Right ventricle myocardium inferior (tissue), 1 donor: ENCODE measurements around the gene PSMF1. TPM values are rescaled to one million over a fixed set of nuclear protein-coding genes. Genes with fewer than 3 reads are reported as not detected.
A peak's percentile ranks its signal among the peaks of the same experiment; 100 is the strongest.
"Not testable (repeated sequence)": the region's sequence is repeated elsewhere in the genome, so short reads cannot be mapped to it uniquely, and the experiment has no call there.

Experiments
- ATAC-seq: fragments of 200-7000 bp; cut with Tn5 transposase; one replicate; pipeline ENCODE4 v1.9.1; 2020; ENCODE audit warnings: mild to moderate bottlenecking, moderate library complexity
- DNase-seq: peaks from one replicate; pipeline ENCODE4 v3.0.0; 2021; ENCODE audit errors: missing footprints
- intact Hi-C: fragments of 100-400 bp; cut with DNase I; formaldehyde crosslinking; loops from one replicate; pipeline ENCODE4 v1.11.0; 2022
- total RNA-seq: library from RNA; stranded (reverse); fragmentation: NEBNext Ultra II Directional; extraction: Animal tissue kit (Norgen Biotek cat#: 25700); gene quantifications from one replicate; pipeline ENCODE4 v1.2.1, GENCODE V29; 2021
- donor health status: DM: no; HTN: yes; CAD: no; lungs with severe emphysema.

PSMF1 gene
- total RNA-seq, 1 donor from 2014 or later, result 132 TPM

GRCh38 chr20:1204113-1204512 lies 85.7 kb downstream of the PSMF1 start:
- intact Hi-C loops, result loop anchor here (10.0 kb wide), 1 partner anchor 249 kb away; no protein-coding TSS in a partner anchor
- DNase-seq, result no peak
- ATAC-seq, result peak; percentile 10

GRCh38 chr20:1204576-1204975 lies 86.2 kb downstream of the PSMF1 start:
- DNase-seq (no peak), ATAC-seq (peak; percentile 37)
- intact Hi-C loops, result loop anchor here (10.0 kb wide), 1 partner anchor 250 kb away; no protein-coding TSS in a partner anchor

GRCh38 chr20:1205802-1206201 lies 87.4 kb downstream of the PSMF1 start:
- no peak for DNase-seq
- ATAC-seq, result no peak
- intact Hi-C loops, result loop anchor here (10.0 kb wide), 1 partner anchor 251 kb away; no protein-coding TSS in a partner anchor

- DNase-seq (no peak), ATAC-seq (no peak)
- intact Hi-C loops, result loop anchor here (10.0 kb wide), 1 partner anchor 252 kb away; no protein-coding TSS in a partner anchor
Measured at GRCh38 chr20:1206366-1207148, 88.2 kb downstream of the PSMF1 start.

GRCh38 chr20:1207293-1207878 lies 89.0 kb downstream of the PSMF1 start:
- intact Hi-C loops, result loop anchor here (10.0 kb wide), 1 partner anchor 253 kb away; no protein-coding TSS in a partner anchor
- ATAC-seq (no peak), DNase-seq (no peak)

- ATAC-seq, result no peak
- no peak for DNase-seq
- intact Hi-C loops, result loop anchor here (10.0 kb wide), 2 partner anchors 85 to 255 kb away; no protein-coding TSS in a partner anchor
Measured at GRCh38 chr20:1209447-1210387, 91.3 kb downstream of the PSMF1 start.

GRCh38 chr20:1210501-1210900 lies 92.1 kb downstream of the PSMF1 start:
- DNase-seq, result no peak
- intact Hi-C loops, result loop anchor here (10.0 kb wide), 1 partner anchor 86 kb away; no protein-coding TSS in a partner anchor
- no peak for ATAC-seq

GRCh38 chr20:1212023-1212422 lies 93.6 kb downstream of the PSMF1 start:
- intact Hi-C loops, result loop anchor here (2.0 to 10.0 kb wide), 2 partner anchors 87 to 395 kb away; no protein-coding TSS in a partner anchor
- no peak for DNase-seq
- no peak for ATAC-seq

- intact Hi-C loops, result loop anchor here (2.0 to 10.0 kb wide), 2 partner anchors 88 to 396 kb away; no protein-coding TSS in a partner anchor
- ATAC-seq (peak; percentile 83), DNase-seq (peak; percentile 80)
Measured at GRCh38 chr20:1212607-1213396, 94.4 kb downstream of the PSMF1 start.

GRCh38 chr20:1214838-1215261 lies 96.4 kb downstream of the PSMF1 start:
- no peak for ATAC-seq
- intact Hi-C loops, result loop anchor here (10.0 kb wide), 1 partner anchor 90 kb away; no protein-coding TSS in a partner anchor
- no peak for DNase-seq

- intact Hi-C loops, result loop anchor here (10.0 kb wide), 1 partner anchor 91 kb away; no protein-coding TSS in a partner anchor
- DNase-seq (no peak), ATAC-seq (no peak)
Measured at GRCh38 chr20:1215386-1216170, 97.2 kb downstream of the PSMF1 start.

GRCh38 chr20:1216527-1217427 lies 98.4 kb downstream of the PSMF1 start:
- DNase-seq, ATAC-seq: not testable (repeated sequence)
- intact Hi-C loops, result loop anchor here (10.0 kb wide), 1 partner anchor 92 kb away; no protein-coding TSS in a partner anchor
